H9 (cell line): Measurements from ENCODE around the gene DDAH2. TPM values are rescaled to one million over a fixed set of nuclear protein-coding genes. Genes with fewer than 3 reads are reported as not detected.

Source experiments
- DNase-seq: peaks from one replicate; pipeline ENCODE4 v3.0.0-alpha.2; 2017
- H2AFZ ChIP-seq: one replicate; pipeline ENCODE4 v1.6.1; 2013; ENCODE audit warnings: mild to moderate bottlenecking, low read length, control low read depth, moderate library complexity
- H2AK5ac ChIP-seq: 2 replicates; pipeline ENCODE4 v1.6.1; 2013; ENCODE audit warnings: low read length, control low read depth, mixed read lengths; ENCODE audit not compliant: insufficient read length
- H2BK120ac ChIP-seq: one replicate; pipeline ENCODE4 v1.6.1; 2013; ENCODE audit warnings: low read depth, mild to moderate bottlenecking, low read length, control low read depth, inconsistent platforms; ENCODE audit not compliant: poor library complexity, severe bottlenecking
- H2BK12ac ChIP-seq: 2 replicates; pipeline ENCODE4 v1.6.1; 2013; ENCODE audit warnings: low read length, control low read depth, mixed read lengths, low read depth; ENCODE audit not compliant: insufficient read length
- H2BK15ac ChIP-seq: 2 replicates; pipeline ENCODE4 v1.6.1; 2013; ENCODE audit warnings: low read depth, low read length, control low read depth
- H2BK20ac ChIP-seq: one replicate; pipeline ENCODE4 v1.6.1; 2013; ENCODE audit warnings: low read depth, mild to moderate bottlenecking, low read length, control low read depth, inconsistent platforms; ENCODE audit not compliant: poor library complexity, severe bottlenecking
- H2BK5ac ChIP-seq: 2 replicates; pipeline ENCODE4 v1.6.1; 2013; ENCODE audit warnings: low read length, control low read depth, mixed read lengths; ENCODE audit not compliant: insufficient read length
- H3K14ac ChIP-seq: 2 replicates; pipeline ENCODE4 v1.6.1; 2013; ENCODE audit warnings: low read length, control low read depth; ENCODE audit not compliant: insufficient read depth
- H3K18ac ChIP-seq: 2 replicates; pipeline ENCODE4 v1.6.1; 2013; ENCODE audit warnings: low read depth, mild to moderate bottlenecking, mixed read lengths, low read length, control low read depth; ENCODE audit not compliant: insufficient read length
- H3K23ac ChIP-seq: 2 replicates; pipeline ENCODE4 v1.6.1; 2013; ENCODE audit warnings: low read length, control low read depth, mixed read lengths, low read depth; ENCODE audit not compliant: insufficient read length
- H3K23me2 ChIP-seq: 2 replicates; pipeline ENCODE4 v1.6.1; 2013; ENCODE audit warnings: low read depth, mild to moderate bottlenecking, mixed read lengths, low read length, control low read depth; ENCODE audit not compliant: insufficient read length, poor library complexity, severe bottlenecking
- H3K27ac ChIP-seq: 2 replicates; pipeline ENCODE4 v1.5.1; 2013; ENCODE audit warnings: low read length, control low read depth, mixed read lengths, low read depth; ENCODE audit not compliant: insufficient read length
- H3K27me3 ChIP-seq: 2 replicates; pipeline ENCODE4 v1.6.1; 2013; ENCODE audit warnings: low read length, control low read depth, inconsistent platforms; ENCODE audit not compliant: insufficient read depth
- H3K4ac ChIP-seq: 2 replicates; pipeline ENCODE4 v1.6.1; 2013; ENCODE audit warnings: low read depth, mild to moderate bottlenecking, control low read depth, inconsistent platforms, low read length, moderate library complexity
- H3K4me1 ChIP-seq: 2 replicates; pipeline ENCODE4 v1.6.1; 2013; ENCODE audit warnings: low read length, control low read depth, inconsistent platforms; ENCODE audit not compliant: insufficient read depth
- H3K4me2 ChIP-seq: 2 replicates; pipeline ENCODE4 v1.6.1; 2013; ENCODE audit warnings: low read length, control low read depth, mixed read lengths; ENCODE audit not compliant: insufficient read length, insufficient read depth
- H3K56ac ChIP-seq: 2 replicates; pipeline ENCODE4 v1.6.1; 2013; ENCODE audit warnings: low read depth, mild to moderate bottlenecking, mixed read lengths, low read length, control low read depth; ENCODE audit not compliant: insufficient read length
- H3K79me1 ChIP-seq: 2 replicates; pipeline ENCODE4 v1.6.1; 2013; ENCODE audit warnings: low read depth, mild to moderate bottlenecking, moderate library complexity, low read length, control low read depth, inconsistent platforms; ENCODE audit not compliant: insufficient read depth, poor library complexity, severe bottlenecking
- H3K79me2 ChIP-seq: 2 replicates; pipeline ENCODE4 v1.6.1; 2013; ENCODE audit warnings: low read length, control low read depth, inconsistent platforms; ENCODE audit not compliant: insufficient read depth
- H3K9ac ChIP-seq: 2 replicates; pipeline ENCODE4 v1.6.1; 2013; ENCODE audit warnings: low read length, control low read depth, mixed read lengths; ENCODE audit not compliant: insufficient read length; ENCODE audit errors: extremely low read depth
- H3K9me3 ChIP-seq: one replicate; pipeline ENCODE4 v1.6.1; 2013; ENCODE audit warnings: low read depth, low read length, inconsistent platforms; ENCODE audit not compliant: control insufficient read depth
- H3T11ph ChIP-seq: one replicate; pipeline ENCODE4 v1.6.1; 2013; ENCODE audit warnings: mild to moderate bottlenecking, low read length, control low read depth, inconsistent platforms
- H4K20me1 ChIP-seq: one replicate; pipeline ENCODE4 v1.6.1; 2013; ENCODE audit not compliant: control insufficient read depth, insufficient read length, insufficient read depth
- H4K5ac ChIP-seq: 2 replicates; pipeline ENCODE4 v1.6.1; 2013; ENCODE audit warnings: low read depth, mild to moderate bottlenecking, mixed read lengths, low read length, control low read depth; ENCODE audit not compliant: insufficient read length
- H4K8ac ChIP-seq: replicated peaks from 2 replicates; pipeline ENCODE4 v1.6.1; 2013; ENCODE audit warnings: low read length, control low read depth, mixed read lengths, low read depth; ENCODE audit not compliant: insufficient read length
- H4K91ac ChIP-seq: 2 replicates; pipeline ENCODE4 v1.6.1; 2013; ENCODE audit warnings: low read depth, mild to moderate bottlenecking, moderate library complexity, mixed read lengths, low read length, control low read depth; ENCODE audit not compliant: insufficient read length
- H3K27ac Mint-ChIP-seq, 3 experiments: 2 replicates in 2 of 3; 3 replicates in 1 of 3; pipeline ENCODE4 v1.8.0; 2020 to 2021; ENCODE audit warnings: mixed read lengths in 3 of 3, mild to moderate bottlenecking in 1 of 3, moderate library complexity in 1 of 3
- H3K27me3 Mint-ChIP-seq: 2 replicates; pipeline ENCODE4 v1.8.0; 2021; ENCODE audit warnings: low read depth, mild to moderate bottlenecking, moderate library complexity, mixed read lengths
- H3K36me3 Mint-ChIP-seq, 3 experiments: 2 replicates in 2 of 3; 3 replicates in 1 of 3; pipeline ENCODE4 v1.8.0; 2020 to 2021; ENCODE audit warnings: low read depth in 3 of 3, mixed read lengths in 3 of 3; ENCODE audit not compliant: insufficient read depth in 1 of 3
- H3K4me1 Mint-ChIP-seq, 2 experiments: 2 replicates each; pipeline ENCODE4 v1.8.0; 2020; ENCODE audit warnings: mixed read lengths in 2 of 2
- H3K4me3 Mint-ChIP-seq, 2 experiments: 2 replicates in 1 of 2; 3 replicates in 1 of 2; pipeline ENCODE4 v1.8.0; 2020 to 2021; ENCODE audit warnings: mild to moderate bottlenecking in 2 of 2, mixed read lengths in 2 of 2, moderate library complexity in 1 of 2
- H3K9me3 Mint-ChIP-seq, 2 experiments: 2 replicates in 1 of 2; 3 replicates in 1 of 2; pipeline ENCODE4 v1.8.0; 2020; ENCODE audit warnings: mild to moderate bottlenecking in 2 of 2, mixed read lengths in 2 of 2, moderate library complexity in 1 of 2
- CTCF ChIP-seq: fragments of 200-600 bp; sonication (generic); conservative IDR thresholded peaks from 3 replicates; pipeline ENCODE4 v1.8.0; 2021; ENCODE audit warnings: antibody characterized with exemption, mild to moderate bottlenecking
- WGBS: extraction: QIAGEN DNeasy Blood & Tissue Kit; methylation state at CpG from one replicate; pipeline ENCODE4 v1.1.7; 2013; ENCODE audit warnings: missing lambda C conversion rate, low lambda C conversion rate, mixed read lengths; ENCODE audit not compliant: insufficient read length; ENCODE audit errors: extremely low coverage; 5-methylcytosine and 5-hydroxymethylcytosine counted together
- total RNA-seq: library from RNA; stranded (reverse); gene quantifications from 2 replicates; pipeline ENCODE4 v1.2.1, GENCODE V29; 2021

Gene DDAH2
- total RNA-seq, 1 experiment from 2014 or later, result 73.2 TPM

GRCh38 chr6:31713991-31714684, 15.0 kb downstream of the DDAH2 start:
- DNase-seq, result peak; percentile 36
- H4K91ac ChIP-seq, result no peak overlapping the region
- H2BK120ac ChIP-seq, result no peak overlapping the region
- no peaks in the 10 kb centered on the region for H3K27me3 ChIP-seq
- Mint-ChIP-seq H3K36me3 (no peaks in the 10 kb centered on the region), H3K4me1 (peaks cover 50 to 62% of the 10 kb centered on the region in 2 experiments), H3K4me3 (peak overlapping the region in 1 of 2 experiments; percentile 60; a peak in 4 of 5 replicates), H3K27me3 (peaks cover 8% of the 10 kb centered on the region), H3K9me3 (no peaks in the 10 kb centered on the region), H3K27ac (peak overlapping the region; percentile 81 to 95 (median 81))
- H3K23ac ChIP-seq, result no peak overlapping the region
- H2BK15ac ChIP-seq, result no peak overlapping the region
- no peak overlapping the region for H4K8ac ChIP-seq
- peak overlapping the region; percentile 64; the same call in 1 of the 2 replicates for H3K14ac ChIP-seq
- no peaks in the 10 kb centered on the region for H3K79me2 ChIP-seq
- H4K20me1 ChIP-seq, result no peaks in the 10 kb centered on the region
- no peak overlapping the region for H3K4me2 ChIP-seq
- no peak overlapping the region for H3K4ac ChIP-seq
- H3K56ac ChIP-seq, result no peak overlapping the region
- no peak overlapping the region for H2AK5ac ChIP-seq
- no CpG with 5 or more reads among the region's 5 CpGs for WGBS
- TF ChIP-seq CTCF, result no peak
- H3K9ac ChIP-seq, result no peak overlapping the region
- peaks cover 10% of the 10 kb centered on the region; the same call in 1 of the 2 replicates for H3K4me1 ChIP-seq
- H3K27ac ChIP-seq, result no peak overlapping the region
- H3K23me2 ChIP-seq, result no peaks in the 10 kb centered on the region
- H3K79me1 ChIP-seq, result no peaks in the 10 kb centered on the region
- no peak overlapping the region for H2AFZ ChIP-seq
- H4K5ac ChIP-seq, result no peak overlapping the region
- no peak overlapping the region for H2BK5ac ChIP-seq
- no peaks in the 10 kb centered on the region for H3K9me3 ChIP-seq
- no peak overlapping the region for H2BK12ac ChIP-seq
- H3T11ph ChIP-seq, result no peak overlapping the region
- H3K18ac ChIP-seq, result peak overlapping the region; percentile 53
- H2BK20ac ChIP-seq, result no peak overlapping the region
